Colon (tissue), 2 donors: ENCODE measurements around the gene RIPK1.

Source experiments
- FAIRE-seq: peaks from 2 replicates; lab custom pipeline; 2012; peaks lifted over from hg19 to GRCh38; lab: Jason Lieb, UNC
- donor health status: control.
- donor health status: control.

RIPK1 gene

DNA sequence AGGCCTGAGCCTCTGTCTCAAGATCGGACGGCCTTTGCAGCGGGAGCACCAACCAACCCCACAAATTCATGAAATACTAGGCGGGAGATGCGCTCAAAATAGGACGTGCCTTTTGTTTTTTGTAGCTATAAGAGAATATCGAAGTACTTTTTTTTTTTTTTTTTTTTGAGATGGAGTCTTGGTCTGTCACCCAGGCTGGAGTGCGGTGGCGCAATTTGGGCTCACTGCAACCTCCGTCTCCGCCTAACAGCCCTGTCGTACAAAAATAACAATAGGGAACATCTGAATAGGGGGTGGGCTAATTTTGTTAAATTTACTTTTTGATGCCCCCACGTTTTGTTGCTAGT, 94.9 kb downstream of the RIPK1 start:
- FAIRE-seq, result no peak

DNA sequence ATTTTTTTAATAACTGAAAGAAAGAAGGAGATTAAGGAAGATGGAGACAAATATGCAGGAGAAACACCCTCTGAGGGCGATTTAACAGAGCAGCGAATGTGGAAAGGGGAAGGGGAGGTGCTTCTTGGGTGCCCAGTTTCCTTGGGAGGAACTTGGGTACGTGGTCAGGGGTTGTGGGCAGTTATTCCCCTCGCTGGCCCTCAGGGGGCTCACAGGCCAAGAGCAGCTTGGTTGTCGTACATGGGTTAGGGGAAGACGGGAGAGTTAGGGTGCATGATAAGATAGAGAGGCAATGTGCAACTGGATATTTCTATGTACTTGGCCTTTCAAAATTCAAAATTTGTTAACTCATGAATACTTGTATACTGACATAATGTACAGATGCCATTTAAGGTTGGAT, 96.1 kb downstream of the RIPK1 start:
- no peak for FAIRE-seq
